Keratinocyte (primary cell): Measurements from ENCODE around the gene RAP1GAP2. TPM values are rescaled to one million over a fixed set of nuclear protein-coding genes. Genes with fewer than 3 reads are reported as not detected.

Experiments
- DNase-seq: peaks from one replicate; pipeline ENCODE4 v3.0.0-alpha.2; 2011; ENCODE audit warnings: low read depth, missing footprints, low spot score
- FAIRE-seq: peaks from 2 replicates; lab custom pipeline; 2011; peaks lifted over from hg19 to GRCh38; lab: Jason Lieb, UNC
- H2AFZ ChIP-seq: 2 replicates; pipeline ENCODE4 v1.6.0; 2012; ENCODE audit warnings: low read length, control low read depth, inconsistent platforms; ENCODE audit not compliant: control insufficient read depth
- H3K27ac ChIP-seq: 2 replicates; pipeline ENCODE4 v1.5.1; 2011; ENCODE audit warnings: low read length; ENCODE audit not compliant: control insufficient read depth, insufficient read depth
- H3K27me3 ChIP-seq: 3 replicates; pipeline ENCODE4 v1.6.0; 2011; ENCODE audit warnings: low read length; ENCODE audit not compliant: control insufficient read depth, insufficient read depth; ENCODE audit errors: extremely low read depth
- H3K36me3 ChIP-seq, 2 experiments: 2 replicates in 1 of 2; 3 replicates in 1 of 2; pipeline ENCODE4 v1.5.1; 2011; ENCODE audit warnings: low read length in 2 of 2, mild to moderate bottlenecking in 1 of 2; ENCODE audit not compliant: control insufficient read depth in 2 of 2, insufficient read depth in 2 of 2; ENCODE audit errors: extremely low read depth in 1 of 2
- H3K4me1 ChIP-seq: 3 replicates; pipeline ENCODE4 v1.5.1; 2011; ENCODE audit warnings: low read length; ENCODE audit not compliant: control insufficient read depth, insufficient read depth; ENCODE audit errors: extremely low read depth
- H3K4me2 ChIP-seq: 3 replicates; pipeline ENCODE4 v1.6.0; 2011; ENCODE audit warnings: low read depth, low read length; ENCODE audit not compliant: control insufficient read depth, insufficient read depth; ENCODE audit errors: extremely low read depth
- H3K4me3 ChIP-seq, 3 experiments: fragments of 200-600 bp in 1 of 3; sonication (generic) in 1 of 3; 2 replicates in 2 of 3; 3 replicates in 1 of 3; pipeline ENCODE4 v1.5.1; 2011 to 2016; ENCODE audit warnings: low read length in 3 of 3, mild to moderate bottlenecking in 3 of 3, control low read depth in 2 of 3, inconsistent platforms in 1 of 3, low read depth in 1 of 3, mixed read lengths in 1 of 3, mixed run types in 1 of 3, moderate library complexity in 1 of 3; ENCODE audit not compliant: control insufficient read depth in 2 of 3, insufficient read depth in 2 of 3; ENCODE audit errors: extremely low read depth in 1 of 3
- H3K79me2 ChIP-seq: 2 replicates; pipeline ENCODE4 v1.6.0; 2012; ENCODE audit warnings: low read length; ENCODE audit not compliant: control insufficient read depth, insufficient read depth
- H3K9ac ChIP-seq: 3 replicates; pipeline ENCODE4 v1.6.0; 2011; ENCODE audit warnings: low read length; ENCODE audit not compliant: control insufficient read depth, insufficient read depth; ENCODE audit errors: extremely low read depth
- H3K9me1 ChIP-seq: 3 replicates; pipeline ENCODE4 v1.6.0; 2011; ENCODE audit warnings: low read length; ENCODE audit not compliant: control insufficient read depth, insufficient read depth; ENCODE audit errors: extremely low read depth
- H3K9me3 ChIP-seq: 2 replicates; pipeline ENCODE4 v1.5.1; 2012; ENCODE audit warnings: low read depth, low read length; ENCODE audit not compliant: control insufficient read depth
- H4K20me1 ChIP-seq: 3 replicates; pipeline ENCODE4 v1.6.0; 2011; ENCODE audit warnings: low read length; ENCODE audit not compliant: control insufficient read depth, insufficient read depth; ENCODE audit errors: extremely low read depth
- EZH2 ChIP-seq: IDR thresholded peaks from one replicate; pipeline ENCODE4 v1.6.1; 2012; ENCODE audit warnings: inconsistent platforms, mild to moderate bottlenecking, low read length, moderate library complexity
- dilution Hi-C: fragments of 300-500 bp; cut with MboI; formaldehyde crosslinking; loops from one replicate; pipeline ENCODE4 v1.7.0; 2020; ENCODE audit warnings: low sequenced_read_pairs; ENCODE audit not compliant: extremely low pct_ligation_motif_present
- polyA plus RNA-seq, 5 experiments: library from polyadenylated mRNA; depleted of rRNA in 3 of 5; stranded (reverse) in 3 of 5; stranded (forward) in 1 of 5; unstranded in 1 of 5; fragments of >200 nt; gene quantifications; 1 replicate in 1 of 5; 2 replicates in 3 of 5; 3 replicates in 1 of 5; pipeline versions ENCODE4 v1.2.1 to v1.2.3, GENCODE V29; 2011 to 2012; ENCODE audit warnings: missing spikeins in 2 of 5, low read depth in 1 of 5, low replicate concordance in 1 of 5
- TF ChIP-seq, protein P1 (sequence below), 3 experiments: IDR thresholded peaks in 1 of 3; conservative IDR thresholded peaks in 1 of 3; optimal IDR thresholded peaks in 1 of 3; 2 replicates in 2 of 3; 3 replicates in 1 of 3; pipeline versions ENCODE3 to v1.5.1; 2011; ENCODE audit warnings: low read length in 3 of 3, mild to moderate bottlenecking in 3 of 3, moderate library complexity in 2 of 3, control low read depth in 1 of 3, inconsistent platforms in 1 of 3; ENCODE audit not compliant: insufficient read depth in 2 of 3; ENCODE audit errors: extremely low read depth in 1 of 3

RAP1GAP2 gene
- polyA plus RNA-seq, 1 donor (not counting 4 experiments of a cell fraction or from before 2014, with no cell fraction given) = 13.6 TPM

DNA sequence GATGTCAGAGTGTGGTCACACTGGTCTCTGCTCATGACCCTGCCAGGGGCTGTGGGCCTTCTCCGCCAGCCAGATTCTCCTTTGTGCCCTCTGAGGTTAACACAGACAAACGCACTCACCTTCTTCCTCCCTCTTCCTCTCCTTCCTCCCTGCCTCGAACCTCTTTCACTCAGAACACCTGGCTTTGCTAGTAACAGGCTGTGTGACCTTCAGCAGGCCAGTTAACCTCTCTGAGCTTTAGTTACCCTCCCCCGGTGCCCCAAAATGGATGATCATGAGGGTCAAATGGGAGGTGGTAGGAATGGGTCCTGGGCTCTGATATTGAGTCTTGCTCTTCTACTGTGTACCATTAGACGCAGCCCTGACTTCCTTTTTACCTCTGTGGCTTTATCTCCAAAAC is 140.1 kb downstream of the RAP1GAP2 start:
- Histone ChIP-seq H3K4me2 (no peak overlapping the region), H3K27me3 (no peaks in the 10 kb centered on the region), H3K9me1 (no peaks in the 10 kb centered on the region), H3K79me2 (no peaks in the 10 kb centered on the region), H3K4me3 (no peak overlapping the region), H3K9me3 (no peaks in the 10 kb centered on the region), H3K36me3 (peaks cover 2 to 10% of the 10 kb centered on the region in 2 experiments), H3K9ac (no peak overlapping the region), H2AFZ (no peak overlapping the region), H4K20me1 (peaks cover 3% of the 10 kb centered on the region), H3K27ac (no peak overlapping the region), H3K4me1 (peaks cover 3% of the 10 kb centered on the region)
- DNase-seq (no peak), FAIRE-seq (no peak)
- dilution Hi-C loops = no loop called here
- TF ChIP-seq EZH2 = no peak

DNA sequence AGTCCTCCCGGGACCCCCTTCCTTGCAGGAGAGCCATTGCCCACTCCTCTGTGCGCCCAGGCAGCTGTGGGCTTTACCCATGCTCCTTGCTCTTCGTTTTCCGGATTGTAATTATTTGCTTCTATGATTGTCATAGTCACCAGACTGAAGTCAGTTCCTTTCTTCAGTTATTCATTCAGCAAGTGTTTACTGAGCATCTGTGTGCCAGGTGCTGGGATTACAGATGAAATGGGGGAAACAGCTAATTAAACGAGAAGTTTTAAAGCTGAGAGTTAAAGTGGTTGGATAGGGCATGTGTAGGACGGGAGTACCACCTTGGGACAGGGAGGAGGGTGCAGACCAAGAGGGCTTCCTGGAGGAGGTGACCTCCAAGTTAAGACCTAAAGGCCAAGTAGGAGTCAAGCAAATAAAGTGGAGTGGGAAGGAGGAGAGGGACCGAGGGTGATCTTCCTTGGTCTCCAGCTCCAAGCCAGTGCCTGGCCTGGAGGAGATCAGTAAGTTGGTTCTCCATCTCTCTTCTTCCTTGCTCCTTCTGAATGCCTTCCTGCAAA is 140.6 kb downstream of the RAP1GAP2 start:
- no peaks in the 10 kb centered on the region for H3K9me1 ChIP-seq
- H3K27ac ChIP-seq = no peak overlapping the region
- H3K9me3 ChIP-seq = no peaks in the 10 kb centered on the region
- no peaks in the 10 kb centered on the region for H3K27me3 ChIP-seq
- DNase-seq = no peak
- no peak overlapping the region for H3K9ac ChIP-seq
- no peak overlapping the region for H3K4me2 ChIP-seq
- dilution Hi-C loops = no loop called here
- no peak overlapping the region for H3K4me3 ChIP-seq
- FAIRE-seq = no peak
- no peaks in the 10 kb centered on the region for H3K79me2 ChIP-seq
- peaks cover 2 to 10% of the 10 kb centered on the region in 2 experiments for H3K36me3 ChIP-seq
- peaks cover 3% of the 10 kb centered on the region for H3K4me1 ChIP-seq
- peaks cover 3% of the 10 kb centered on the region for H4K20me1 ChIP-seq
- no peak overlapping the region for H2AFZ ChIP-seq
- TF ChIP-seq, protein P1, sequence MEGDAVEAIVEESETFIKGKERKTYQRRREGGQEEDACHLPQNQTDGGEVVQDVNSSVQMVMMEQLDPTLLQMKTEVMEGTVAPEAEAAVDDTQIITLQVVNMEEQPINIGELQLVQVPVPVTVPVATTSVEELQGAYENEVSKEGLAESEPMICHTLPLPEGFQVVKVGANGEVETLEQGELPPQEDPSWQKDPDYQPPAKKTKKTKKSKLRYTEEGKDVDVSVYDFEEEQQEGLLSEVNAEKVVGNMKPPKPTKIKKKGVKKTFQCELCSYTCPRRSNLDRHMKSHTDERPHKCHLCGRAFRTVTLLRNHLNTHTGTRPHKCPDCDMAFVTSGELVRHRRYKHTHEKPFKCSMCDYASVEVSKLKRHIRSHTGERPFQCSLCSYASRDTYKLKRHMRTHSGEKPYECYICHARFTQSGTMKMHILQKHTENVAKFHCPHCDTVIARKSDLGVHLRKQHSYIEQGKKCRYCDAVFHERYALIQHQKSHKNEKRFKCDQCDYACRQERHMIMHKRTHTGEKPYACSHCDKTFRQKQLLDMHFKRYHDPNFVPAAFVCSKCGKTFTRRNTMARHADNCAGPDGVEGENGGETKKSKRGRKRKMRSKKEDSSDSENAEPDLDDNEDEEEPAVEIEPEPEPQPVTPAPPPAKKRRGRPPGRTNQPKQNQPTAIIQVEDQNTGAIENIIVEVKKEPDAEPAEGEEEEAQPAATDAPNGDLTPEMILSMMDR (optimal IDR thresholded peaks at IDR 0.05 in 1 of 3, IDR thresholded peaks at IDR 0.05 in 1 of 3, conservative IDR thresholded peaks at IDR 0.05 in 1 of 3; ENCODE audit: extremely low read depth in 1 of 3, insufficient read depth in 2 of 3, low read length in 3 of 3) = no peak
- TF ChIP-seq EZH2 = no peak
